HG02840 (cell line): ENCODE data around the gene SLC2A13.
"Not testable (repeated sequence)": the region's sequence is repeated elsewhere in the genome, so short reads cannot be mapped to it uniquely, and the experiment has no call there.

ENCODE experiments used
- ATAC-seq: cut with Tn5 transposase; IDR thresholded peaks from one replicate; pipeline ENCODE4 v1.9.1; 2021; ENCODE audit warnings: mild to moderate bottlenecking, moderate library complexity, moderate number of reproducible peaks; ENCODE audit not compliant: unreplicated experiment, low FRiP score

The SLC2A13 gene

GRCh38 chr12:40044396-40044795, 61.5 kb downstream of the SLC2A13 start:
- no peak for ATAC-seq

GRCh38 chr12:40039598-40039997, 66.3 kb downstream of the SLC2A13 start:
- no peak for ATAC-seq

GRCh38 chr12:40038619-40039018, 67.3 kb downstream of the SLC2A13 start:
- ATAC-seq = no peak

- ATAC-seq = no peak
Measured at GRCh38 chr12:40034712-40035111, 71.2 kb downstream of the SLC2A13 start.

GRCh38 chr12:40034156-40034555, 71.7 kb downstream of the SLC2A13 start:
- no peak for ATAC-seq

- no peak for ATAC-seq
Measured at GRCh38 chr12:40033242-40033630, 72.6 kb downstream of the SLC2A13 start.

- ATAC-seq = no peak
Measured at GRCh38 chr12:40032433-40033241, 73.2 kb downstream of the SLC2A13 start.

- ATAC-seq = no peak
Measured at GRCh38 chr12:40031965-40032364, 73.9 kb downstream of the SLC2A13 start.

GRCh38 chr12:40030970-40031369, 74.9 kb downstream of the SLC2A13 start:
- not testable (repeated sequence) for ATAC-seq

- no peak for ATAC-seq
Measured at GRCh38 chr12:40028296-40028695, 77.6 kb downstream of the SLC2A13 start.

- ATAC-seq = no peak
Measured at GRCh38 chr12:40022850-40023249, 83.0 kb downstream of the SLC2A13 start.

GRCh38 chr12:40020261-40020691, 85.6 kb downstream of the SLC2A13 start:
- ATAC-seq = no peak

GRCh38 chr12:40017488-40017887, 88.4 kb downstream of the SLC2A13 start:
- ATAC-seq = no peak

GRCh38 chr12:40016980-40017379, 88.9 kb downstream of the SLC2A13 start:
- ATAC-seq = no peak

GRCh38 chr12:40015881-40016280, 90.0 kb downstream of the SLC2A13 start:
- ATAC-seq = no peak

- no peak for ATAC-seq
Measured at GRCh38 chr12:40015345-40015744, 90.5 kb downstream of the SLC2A13 start.

GRCh38 chr12:40013847-40014246, 92.0 kb downstream of the SLC2A13 start:
- ATAC-seq = no peak

- no peak for ATAC-seq
Measured at GRCh38 chr12:40013292-40013691, 92.6 kb downstream of the SLC2A13 start.

- ATAC-seq = no peak
Measured at GRCh38 chr12:40012711-40013110, 93.2 kb downstream of the SLC2A13 start.

- peak; percentile 5 for ATAC-seq
Measured at GRCh38 chr12:40011775-40012129, 94.1 kb downstream of the SLC2A13 start.

GRCh38 chr12:40010899-40011774, 94.7 kb downstream of the SLC2A13 start:
- ATAC-seq = peak; percentile 91
